NCI-H2081 (cell line): ENCODE results near the gene DLD.
"Not testable (repeated sequence)": the region's sequence is repeated elsewhere in the genome, so short reads cannot be mapped to it uniquely, and the experiment has no call there.

Source experiments
- DNase-seq, 2 experiments: peaks; one replicate each; lab custom pipeline; 2025; lab: John Stamatoyannopoulos, UW

Gene DLD

GRCh38 chr7:107874605-107875446 lies 16.2 kb upstream of the DLD start:
- peak; percentile 62 to 67 for DNase-seq

GRCh38 chr7:107876916-107877315 lies 14.1 kb upstream of the DLD start:
- no peak for DNase-seq

GRCh38 chr7:107877731-107878382 lies 13.1 kb upstream of the DLD start:
- no peak for DNase-seq

- no peak for DNase-seq
Measured at GRCh38 chr7:107878636-107879035, 12.3 kb upstream of the DLD start.

- DNase-seq, result peak; percentile 53 to 73
Measured at GRCh38 chr7:107879400-107880035, 11.5 kb upstream of the DLD start.

GRCh38 chr7:107882766-107883165 lies 8.2 kb upstream of the DLD start:
- no peak for DNase-seq

- no peak for DNase-seq
Measured at GRCh38 chr7:107884066-107884818, 6.7 kb upstream of the DLD start.

- DNase-seq, result not testable (repeated sequence)
Measured at GRCh38 chr7:107887827-107888226, 3.2 kb upstream of the DLD start.

- no peak for DNase-seq
Measured at GRCh38 chr7:107889992-107890391, 991 bp upstream of the DLD start.

GRCh38 chr7:107890493-107890961 lies 456 bp upstream of the DLD start:
- DNase-seq, result no peak

- peak in 1 of 2 experiments; percentile 64 for DNase-seq
Measured at GRCh38 chr7:107891636-107892366, 818 bp downstream of the DLD start.

- not testable (repeated sequence) for DNase-seq
Measured at GRCh38 chr7:107892367-107892741, 1.4 kb downstream of the DLD start.

- no peak for DNase-seq
Measured at GRCh38 chr7:107898997-107899594, 8.1 kb downstream of the DLD start.

- DNase-seq, result no peak
Measured at GRCh38 chr7:107900496-107901015, 9.6 kb downstream of the DLD start.

- DNase-seq, result no peak
Measured at GRCh38 chr7:107902381-107902780, 11.4 kb downstream of the DLD start.

GRCh38 chr7:107907790-107908189 lies 16.8 kb downstream of the DLD start:
- no peak for DNase-seq

GRCh38 chr7:107909445-107909844 lies 18.5 kb downstream of the DLD start:
- no peak for DNase-seq

GRCh38 chr7:107911981-107912380 lies 21.0 kb downstream of the DLD start:
- no peak for DNase-seq

- DNase-seq, result no peak
Measured at GRCh38 chr7:107913851-107914250, 22.9 kb downstream of the DLD start.

GRCh38 chr7:107914831-107915230 lies 23.8 kb downstream of the DLD start:
- no peak for DNase-seq

GRCh38 chr7:107915541-107915940 lies 24.6 kb downstream of the DLD start:
- DNase-seq, result no peak
